AG09319 (cell line): ENCODE measurements around the gene CDAN1.
A peak's percentile ranks its signal among the peaks of the same experiment; 100 is the strongest.

ENCODE experiments used
- DNase-seq: peaks from one replicate; pipeline ENCODE4 v3.0.0-alpha.2; 2010; ENCODE audit warnings: low read depth; ENCODE audit errors: extremely low read depth
- TF ChIP-seq, protein P1 (sequence below): IDR thresholded peaks from 2 replicates; pipeline ENCODE4 v1.5.1; 2011; ENCODE audit warnings: low read depth, mild to moderate bottlenecking, inconsistent platforms, low read length, moderate library complexity

The CDAN1 gene

DNA sequence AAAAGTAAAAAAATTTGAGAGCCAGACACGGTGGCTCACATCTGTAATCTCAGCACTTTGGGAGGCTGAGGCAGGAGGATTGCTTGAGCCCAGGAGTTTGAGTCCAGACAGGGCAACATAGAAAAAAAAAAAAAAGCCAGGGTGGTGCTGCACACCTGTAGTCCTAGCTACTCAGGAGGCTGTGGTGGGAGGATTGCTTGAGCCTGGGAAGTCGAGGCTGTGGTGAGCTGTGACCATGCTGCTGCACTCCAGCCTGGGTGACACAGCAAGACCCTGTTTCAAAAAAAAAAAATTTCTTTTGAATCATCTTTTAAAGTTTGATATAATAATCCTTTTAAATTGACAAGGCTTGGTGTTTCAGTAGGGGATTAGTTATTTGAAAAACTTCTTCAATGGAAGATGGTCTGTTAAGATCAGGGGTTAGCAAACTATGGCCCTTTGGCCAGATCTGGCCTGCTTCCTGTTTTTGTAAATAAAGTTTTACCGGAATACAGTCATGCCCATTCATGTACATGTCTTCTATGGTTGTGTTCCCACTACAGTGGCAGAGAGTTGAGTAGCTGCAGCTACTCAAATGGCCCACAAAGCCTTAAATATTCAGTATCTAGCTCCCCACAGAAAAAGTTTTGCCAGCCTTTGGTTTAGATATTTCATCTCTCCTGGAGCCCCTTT lies 28.9 kb downstream of the CDAN1 start:
- DNase-seq = no peak
- TF ChIP-seq, protein P1, sequence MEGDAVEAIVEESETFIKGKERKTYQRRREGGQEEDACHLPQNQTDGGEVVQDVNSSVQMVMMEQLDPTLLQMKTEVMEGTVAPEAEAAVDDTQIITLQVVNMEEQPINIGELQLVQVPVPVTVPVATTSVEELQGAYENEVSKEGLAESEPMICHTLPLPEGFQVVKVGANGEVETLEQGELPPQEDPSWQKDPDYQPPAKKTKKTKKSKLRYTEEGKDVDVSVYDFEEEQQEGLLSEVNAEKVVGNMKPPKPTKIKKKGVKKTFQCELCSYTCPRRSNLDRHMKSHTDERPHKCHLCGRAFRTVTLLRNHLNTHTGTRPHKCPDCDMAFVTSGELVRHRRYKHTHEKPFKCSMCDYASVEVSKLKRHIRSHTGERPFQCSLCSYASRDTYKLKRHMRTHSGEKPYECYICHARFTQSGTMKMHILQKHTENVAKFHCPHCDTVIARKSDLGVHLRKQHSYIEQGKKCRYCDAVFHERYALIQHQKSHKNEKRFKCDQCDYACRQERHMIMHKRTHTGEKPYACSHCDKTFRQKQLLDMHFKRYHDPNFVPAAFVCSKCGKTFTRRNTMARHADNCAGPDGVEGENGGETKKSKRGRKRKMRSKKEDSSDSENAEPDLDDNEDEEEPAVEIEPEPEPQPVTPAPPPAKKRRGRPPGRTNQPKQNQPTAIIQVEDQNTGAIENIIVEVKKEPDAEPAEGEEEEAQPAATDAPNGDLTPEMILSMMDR = no peak

DNA sequence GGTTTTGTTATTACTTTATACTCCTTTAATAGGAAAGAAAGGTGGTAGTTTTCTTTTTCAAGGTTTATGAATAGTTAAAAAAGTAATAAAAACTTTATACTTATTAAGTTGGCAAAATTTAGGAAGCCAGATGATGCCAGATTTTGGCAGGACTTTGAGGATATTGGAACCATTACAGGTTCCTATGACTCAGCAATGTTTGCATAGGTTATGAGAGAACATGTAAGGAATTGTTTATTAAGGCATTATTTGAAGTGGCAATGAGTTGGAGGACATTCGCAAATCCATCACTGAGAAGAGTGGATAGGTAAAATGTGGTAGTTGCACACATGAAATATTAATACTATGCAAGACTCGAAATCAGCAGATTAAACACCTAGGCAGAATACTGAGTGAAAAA lies 29.9 kb downstream of the CDAN1 start:
- TF ChIP-seq, protein P1 = no peak
- no peak for DNase-seq

DNA sequence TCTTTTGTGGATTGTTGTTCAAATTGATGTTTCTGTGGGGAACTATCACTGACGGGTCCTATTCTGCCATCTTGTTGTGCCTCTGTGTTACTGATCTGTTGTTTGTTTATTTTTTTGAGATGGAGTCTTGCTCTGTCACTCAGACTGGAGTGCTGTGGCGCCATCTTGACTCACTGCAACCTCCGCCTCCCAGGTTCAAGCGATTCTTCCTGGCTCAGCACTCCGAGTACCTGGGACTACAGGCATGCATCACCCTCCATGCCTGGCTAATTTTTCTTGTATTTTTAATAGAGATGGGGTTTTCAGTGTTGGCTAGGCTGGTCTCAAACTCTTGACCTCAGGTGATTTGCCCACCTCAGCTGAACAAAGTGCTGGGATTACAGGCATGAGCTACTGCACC lies 31.6 kb downstream of the CDAN1 start:
- no peak for DNase-seq
- TF ChIP-seq, protein P1 = no peak

DNA sequence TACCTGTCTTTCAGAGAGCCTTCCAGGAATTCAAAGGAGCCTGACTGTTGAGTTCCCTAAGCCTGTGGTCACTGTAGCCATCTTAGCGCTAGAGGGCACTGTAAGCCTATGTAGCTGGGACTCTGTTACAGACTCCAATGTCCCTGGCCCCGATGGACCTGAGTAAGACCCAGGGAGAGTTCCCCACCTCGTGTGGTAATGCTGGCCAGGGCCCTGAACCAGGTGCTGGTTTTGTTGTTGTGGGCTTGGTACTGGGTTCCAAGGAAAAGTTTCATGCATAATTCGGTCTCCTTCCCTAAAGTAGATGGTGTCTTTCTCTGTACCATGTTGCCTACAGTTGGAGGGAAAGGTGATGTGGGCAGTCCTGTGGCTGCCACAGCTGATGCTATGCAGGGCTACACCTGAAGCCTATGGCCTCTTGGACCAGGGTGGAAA lies 32.4 kb downstream of the CDAN1 start:
- peak; percentile 18 for DNase-seq
- TF ChIP-seq, protein P1 = peak; percentile 86

DNA sequence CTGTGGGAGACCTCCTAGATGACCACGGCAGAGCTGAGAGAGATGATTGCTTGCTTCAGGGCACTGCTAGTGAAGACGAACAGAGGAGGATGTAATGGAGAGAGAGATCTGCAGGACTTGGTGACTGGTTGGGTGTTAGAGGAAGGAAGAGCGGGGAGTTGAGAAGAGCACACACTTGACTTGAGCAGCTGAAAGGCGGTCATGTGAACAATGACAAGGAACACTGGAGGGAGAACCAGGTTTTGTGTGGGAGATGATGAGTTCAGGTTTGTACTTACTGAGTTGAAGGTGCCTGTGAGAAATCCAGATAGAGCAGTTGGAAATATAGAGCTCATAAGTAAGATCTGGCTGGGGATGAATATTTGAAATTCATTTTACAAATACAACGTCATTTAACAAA lies 40.3 kb downstream of the CDAN1 start:
- DNase-seq = no peak
- TF ChIP-seq, protein P1 = no peak

DNA sequence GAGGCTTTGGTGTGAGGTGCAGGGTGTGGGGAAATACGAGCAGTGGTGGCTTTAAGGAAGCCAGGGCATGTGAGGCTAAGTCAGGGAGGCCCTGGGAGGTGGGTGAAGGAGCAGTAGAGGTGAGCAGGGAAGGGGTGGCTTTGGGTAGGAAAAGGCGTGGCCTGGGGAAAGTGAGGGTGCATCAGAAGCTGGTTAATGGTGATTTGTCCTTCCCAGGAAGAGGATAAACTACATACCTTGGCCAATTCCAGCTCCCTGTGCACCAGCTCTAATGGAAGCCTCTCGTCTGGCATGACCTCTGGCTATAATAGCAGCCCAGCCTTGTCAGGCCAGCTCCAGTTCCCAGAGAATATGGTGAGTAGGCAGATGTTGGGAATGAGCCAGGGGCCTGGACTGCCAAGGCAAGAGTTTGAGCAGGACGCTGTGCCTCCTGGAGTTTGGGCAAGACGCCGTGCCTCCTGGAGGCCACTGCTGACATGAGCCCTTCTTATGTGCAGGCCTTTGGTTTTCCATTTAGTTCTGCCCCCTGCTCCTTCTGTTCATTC lies 41.3 kb downstream of the CDAN1 start:
- DNase-seq = no peak
- TF ChIP-seq, protein P1 = no peak

DNA sequence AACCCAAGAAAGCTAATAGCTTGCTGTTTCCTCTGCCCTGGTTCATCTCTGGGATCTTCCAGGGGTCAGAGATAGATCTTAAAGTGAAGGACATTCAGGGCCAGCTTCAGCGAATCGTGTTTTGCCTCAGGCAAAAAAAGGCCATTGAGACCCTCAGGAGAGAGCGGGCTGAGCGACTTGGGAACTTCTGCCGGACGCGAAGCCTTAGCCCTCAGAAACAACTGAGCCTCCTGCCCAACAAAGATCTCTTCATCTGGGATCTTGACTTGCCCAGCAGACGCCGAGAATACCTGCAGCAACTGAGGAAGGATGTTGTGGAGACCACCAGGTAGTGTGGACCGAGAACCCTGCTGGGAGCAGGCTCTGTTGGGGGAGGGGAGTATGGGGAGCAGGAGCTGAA lies 42.5 kb downstream of the CDAN1 start:
- no peak for DNase-seq
- TF ChIP-seq, protein P1 = no peak
